Stimulated activated CD8-positive, alpha-beta memory T cell treated with anti-CD3 and anti-CD28 coated beads, Interleukin-4, amount 100 ng/mL, for 48 hours (primary cell): ENCODE results near the gene RBFA.

ENCODE experiments used
- DNase-seq: peaks from one replicate; pipeline ENCODE4 v3.0.0-alpha.2; 2020

The RBFA gene

DNA sequence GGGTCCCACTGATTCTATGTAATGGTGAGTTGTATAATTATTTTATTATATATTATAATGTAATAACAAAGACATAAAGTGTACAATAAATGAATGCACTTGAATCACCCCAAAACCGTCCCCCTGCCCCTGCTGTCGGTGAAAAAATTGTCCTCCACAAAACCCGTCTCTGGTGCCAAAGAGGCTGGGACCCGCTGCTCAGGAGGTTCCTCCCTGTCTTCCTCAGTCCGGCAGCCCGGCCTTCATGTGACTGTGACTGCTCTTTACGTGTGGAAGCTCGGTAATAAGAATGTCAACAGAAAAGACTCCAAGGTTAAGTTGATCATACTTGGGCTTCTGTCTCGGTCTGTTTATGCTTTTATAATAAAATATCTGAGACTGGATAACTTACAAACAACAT, 42.1 kb downstream of the RBFA start:
- no peak for DNase-seq

DNA sequence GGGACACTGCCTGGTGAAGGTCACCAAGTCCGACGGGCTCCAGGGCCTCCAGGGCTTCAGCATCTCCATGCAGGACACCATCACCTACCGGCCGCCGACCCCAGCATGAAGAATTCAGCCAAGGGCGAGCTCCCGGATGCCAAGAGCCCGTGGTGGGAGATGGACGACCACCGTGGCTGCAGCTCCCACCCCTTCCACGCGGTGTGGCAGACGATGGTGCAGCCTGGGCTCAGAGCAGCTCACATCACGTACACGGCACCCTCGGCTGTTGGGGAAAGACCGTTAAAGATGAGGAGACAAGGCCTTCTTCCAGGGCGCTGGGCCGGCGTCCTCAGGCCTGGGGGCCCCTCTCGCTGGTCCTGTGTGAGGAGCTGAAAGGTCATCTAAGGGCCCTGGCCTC, 43.6 kb downstream of the RBFA start:
- no peak for DNase-seq
